Testis (tissue), 2 donors: Measurements from ENCODE around the gene GAGE12F.
"Not testable (repeated sequence)": the region's sequence is repeated elsewhere in the genome, so short reads cannot be mapped to it uniquely, and the experiment has no call there.

Experiments used
- POLR2A ChIP-seq: fragments of 450-650 bp; IDR thresholded peaks from one replicate; pipeline ENCODE4 v1.6.1; 2017; ENCODE audit warnings: antibody characterized with exemption, mild to moderate bottlenecking, moderate library complexity
- TF ChIP-seq, protein P1 (sequence below), 3 experiments: fragments of 450-650 bp in 2 of 3; fragments of 200-600 bp in 1 of 3; sonication (generic) in 1 of 3; IDR thresholded peaks; one replicate each; pipeline ENCODE4 v1.5.1; 2016 to 2019; ENCODE audit warnings: antibody characterized with exemption in 3 of 3, mild to moderate bottlenecking in 2 of 3, moderate library complexity in 1 of 3

DNA sequence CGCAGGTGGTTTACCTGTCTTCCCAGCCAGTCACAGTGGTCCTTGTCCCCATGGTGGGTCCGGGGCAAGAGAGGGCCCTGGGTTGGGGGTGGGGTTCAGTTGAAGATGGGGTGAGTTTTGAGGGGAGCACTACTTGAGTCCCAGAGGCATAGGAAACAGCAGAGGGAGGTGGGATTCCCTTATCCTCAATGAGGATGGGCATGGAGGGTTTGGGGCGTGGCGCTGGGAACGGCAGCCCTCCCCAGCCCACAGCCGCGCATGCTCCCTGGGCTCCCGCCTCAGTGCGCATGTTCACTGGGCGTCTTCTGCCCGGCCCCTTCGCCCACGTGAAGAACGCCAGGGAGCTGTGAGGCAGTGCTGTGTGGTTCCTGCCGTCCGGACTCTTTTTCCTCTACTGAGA is 9.7 kb upstream of the GAGE12F start, which contains the start of gene GAGE12E:
- TF ChIP-seq, protein P1, sequence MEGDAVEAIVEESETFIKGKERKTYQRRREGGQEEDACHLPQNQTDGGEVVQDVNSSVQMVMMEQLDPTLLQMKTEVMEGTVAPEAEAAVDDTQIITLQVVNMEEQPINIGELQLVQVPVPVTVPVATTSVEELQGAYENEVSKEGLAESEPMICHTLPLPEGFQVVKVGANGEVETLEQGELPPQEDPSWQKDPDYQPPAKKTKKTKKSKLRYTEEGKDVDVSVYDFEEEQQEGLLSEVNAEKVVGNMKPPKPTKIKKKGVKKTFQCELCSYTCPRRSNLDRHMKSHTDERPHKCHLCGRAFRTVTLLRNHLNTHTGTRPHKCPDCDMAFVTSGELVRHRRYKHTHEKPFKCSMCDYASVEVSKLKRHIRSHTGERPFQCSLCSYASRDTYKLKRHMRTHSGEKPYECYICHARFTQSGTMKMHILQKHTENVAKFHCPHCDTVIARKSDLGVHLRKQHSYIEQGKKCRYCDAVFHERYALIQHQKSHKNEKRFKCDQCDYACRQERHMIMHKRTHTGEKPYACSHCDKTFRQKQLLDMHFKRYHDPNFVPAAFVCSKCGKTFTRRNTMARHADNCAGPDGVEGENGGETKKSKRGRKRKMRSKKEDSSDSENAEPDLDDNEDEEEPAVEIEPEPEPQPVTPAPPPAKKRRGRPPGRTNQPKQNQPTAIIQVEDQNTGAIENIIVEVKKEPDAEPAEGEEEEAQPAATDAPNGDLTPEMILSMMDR (IDR thresholded peaks at IDR 0.05), result not testable (repeated sequence)
- TF ChIP-seq POLR2A, result not testable (repeated sequence)
